ENCODE data around the gene SERPINI1. TPM values are rescaled to one million over a fixed set of nuclear protein-coding genes. Genes with fewer than 3 reads are reported as not detected.

Gene SERPINI1
- total and polyA plus RNA-seq, 9 of the 15 experiments (the other 6 are each of a cell fraction or from before 2014, with no cell fraction given) = 1.6 to 9.9 (median 3.5) TPM

DNA sequence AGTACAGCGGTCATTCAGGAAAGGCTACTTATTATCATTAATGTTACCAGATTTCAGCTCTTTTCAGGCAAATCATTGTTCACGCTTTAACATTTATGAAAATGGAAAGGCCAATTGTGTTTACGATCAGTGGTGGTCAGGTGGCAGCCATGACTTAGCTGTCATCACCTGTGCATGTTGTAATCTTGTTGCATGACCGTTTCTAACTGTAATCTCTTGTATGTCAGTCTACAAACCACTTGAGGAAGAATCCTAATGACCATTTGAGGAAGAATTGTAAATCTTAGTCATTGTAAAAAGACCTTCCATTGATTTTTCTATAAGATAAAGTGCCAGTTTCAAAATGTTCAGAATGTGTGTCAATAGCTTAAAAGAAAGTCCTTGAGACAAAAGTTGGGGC lies 100.4 kb downstream of the SERPINI1 start:
- Histone ChIP-seq H3K79me2 (ENCODE audit: control insufficient read depth, insufficient read depth, low read length) (no peaks in the 10 kb centered on the region), H3K9me3 (replicated peaks; ENCODE audit: control insufficient read depth, insufficient read depth, low read depth, low read length) (no peaks in the 10 kb centered on the region), H3K36me3 (ENCODE audit: control insufficient read depth, insufficient read depth, low read length) (no peaks in the 10 kb centered on the region), H3K9me1 (ENCODE audit: control insufficient read depth, insufficient read depth, low read length) (no peaks in the 10 kb centered on the region), H2AFZ (ENCODE audit: low read depth, low read length) (no peak overlapping the region), H3K4me1 (replicated peaks in 1 of 2; ENCODE audit: control insufficient read depth in 2 of 2, insufficient read depth in 2 of 2, low read length in 2 of 2) (no peaks in the 10 kb centered on the region), H3K9ac (ENCODE audit: insufficient read depth in 1 of 2, low read depth in 2 of 2, low read length in 2 of 2) (no peak overlapping the region), H3K4me3 (no peak overlapping the region), H3K27me3 (ENCODE audit: control insufficient read depth in 2 of 2, insufficient read depth in 2 of 2, low read length in 2 of 2) (no peaks in the 10 kb centered on the region), H3K4me2 (ENCODE audit: insufficient read depth, low read length) (no peak overlapping the region), H3K27ac (ENCODE audit: extremely low read depth, low read depth, low read length) (no peak overlapping the region), H4K20me1 (replicated peaks; ENCODE audit: control insufficient read depth, insufficient read depth, low read length) (no peaks in the 10 kb centered on the region)
- BruUV-seq (replicated peaks) = no TSS peak
- in situ Hi-C loops (cut with MboI) (no loop called here), intact Hi-C loops (cut with micrococcal nuclease) (no loop called here)
- POLR2A ChIA-PET = interaction anchor here (0.6 to 0.7 kb wide), 2 partner anchors 9 to 414 kb away, joined by 3 read pairs; no protein-coding TSS in a partner anchor
- CTCF ChIA-PET (ENCODE audit: low intra/inter-chr PET ratio) = no interaction called here
- FAIRE-seq (no peak), ATAC-seq (no peak), DNase-seq (ENCODE audit: extremely low read depth in 1 of 4, low spot score in 3 of 4) (no peak)
- WGBS (ENCODE audit: insufficient coverage, low coverage, missing lambda C conversion rate) = 4% methylated on average over 4 of the region's 4 CpGs
- no peak for TF ChIP-seq CEBPG (CRISPR knock-in tag; IDR thresholded peaks at IDR 0.05)
- TF ChIP-seq CEBPG (tag; conservative IDR thresholded peaks at IDR 0.05 in 1 of 2, IDR thresholded peaks at IDR 0.05 in 1 of 2) = peak in 1 of 2 experiments; percentile 38; a peak in 1 of 4 replicates
- no peak for TF ChIP-seq ZNF830 (CRISPR knock-in tag; IDR thresholded peaks at IDR 0.05)
- TF ChIP-seq, protein P1, sequence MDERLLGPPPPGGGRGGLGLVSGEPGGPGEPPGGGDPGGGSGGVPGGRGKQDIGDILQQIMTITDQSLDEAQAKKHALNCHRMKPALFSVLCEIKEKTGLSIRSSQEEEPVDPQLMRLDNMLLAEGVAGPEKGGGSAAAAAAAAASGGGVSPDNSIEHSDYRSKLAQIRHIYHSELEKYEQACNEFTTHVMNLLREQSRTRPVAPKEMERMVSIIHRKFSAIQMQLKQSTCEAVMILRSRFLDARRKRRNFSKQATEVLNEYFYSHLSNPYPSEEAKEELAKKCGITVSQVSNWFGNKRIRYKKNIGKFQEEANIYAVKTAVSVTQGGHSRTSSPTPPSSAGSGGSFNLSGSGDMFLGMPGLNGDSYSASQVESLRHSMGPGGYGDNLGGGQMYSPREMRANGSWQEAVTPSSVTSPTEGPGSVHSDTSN (CRISPR knock-in tag; IDR thresholded peaks at IDR 0.05; ENCODE audit: low read depth) = no peak
- TF ChIP-seq, protein P1 (tag; conservative IDR thresholded peaks at IDR 0.05; ENCODE audit: low read depth) = peak; percentile 71
- peak; percentile 53 for TF ChIP-seq MEIS2 (IDR thresholded peaks at IDR 0.05; ENCODE audit: partially characterized antibody)

Data from K562 (cell line).